Esophagus muscularis mucosa (tissue), 3 donors: ENCODE measurements around the gene KIR2DL3.
"Not testable (repeated sequence)": the region's sequence is repeated elsewhere in the genome, so short reads cannot be mapped to it uniquely, and the experiment has no call there.

Experiments used
- CTCF ChIP-seq, 3 experiments: fragments of 200-600 bp in 2 of 3; fragments of 450-650 bp in 1 of 3; sonication (generic) in 2 of 3; IDR thresholded peaks; one replicate each; pipeline ENCODE4 v1.5.1; 2017 to 2019; ENCODE audit warnings: antibody characterized with exemption in 3 of 3, mild to moderate bottlenecking in 2 of 3, moderate library complexity in 1 of 3
- POLR2A ChIP-seq: fragments of 450-650 bp; IDR thresholded peaks from one replicate; pipeline ENCODE4 v1.6.1; 2017; ENCODE audit warnings: antibody characterized with exemption, moderate library complexity, mild to moderate bottlenecking, low read depth

DNA sequence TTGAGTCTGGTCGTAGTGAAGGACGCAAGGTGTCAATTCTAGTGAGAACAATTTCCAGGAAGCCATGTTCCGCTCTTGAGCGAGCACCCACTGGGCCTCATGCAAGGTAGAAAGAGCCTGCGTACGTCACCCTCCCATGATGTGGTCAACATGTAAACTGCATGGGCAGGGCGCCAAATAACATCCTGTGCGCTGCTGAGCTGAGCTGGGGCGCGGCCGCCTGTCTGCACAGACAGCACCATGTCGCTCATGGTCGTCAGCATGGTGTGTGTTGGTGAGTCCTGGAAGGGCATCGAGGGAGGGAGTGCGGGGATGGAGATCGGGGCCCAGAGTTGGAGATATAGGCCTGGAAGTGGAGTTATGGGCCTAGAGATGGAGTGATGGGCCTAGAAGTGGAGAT, at the start of gene KIR2DL3:
- not testable (repeated sequence) for TF ChIP-seq POLR2A; CTCF (IDR thresholded peaks at IDR 0.05)
